Activated naive CD4-positive, alpha-beta T cell treated with anti-CD3 and anti-CD28 coated beads, Interleukin-2, amount 50 U/mL, for 72 hours (primary cell): ENCODE data around the gene PITPNM3. TPM values are rescaled to one million over a fixed set of nuclear protein-coding genes. Genes with fewer than 3 reads are reported as not detected.
"Not testable (repeated sequence)": the region's sequence is repeated elsewhere in the genome, so short reads cannot be mapped to it uniquely, and the experiment has no call there.

Source experiments
- ATAC-seq, 2 donors: fragments of 150-1000 bp; cut with Tn5 transposase; 2 replicates each; pipeline ENCODE4 v1.10.0; 2021; ENCODE audit warnings: mild to moderate bottlenecking in 2 of 2, moderate library complexity in 2 of 2
- DNase-seq, 2 donors: peaks; one replicate each; pipeline ENCODE4 v3.0.0; 2021 to 2022; ENCODE audit warnings: low spot score in 2 of 2
- H3K27ac Mint-ChIP-seq, 2 donors: one replicate each; pipeline ENCODE4 v1.8.0; 2022; ENCODE audit warnings: mild to moderate bottlenecking in 2 of 2, mixed read lengths in 2 of 2
- H3K36me3 Mint-ChIP-seq, 2 donors: one replicate each; pipeline ENCODE4 v1.8.0; 2022; ENCODE audit warnings: mixed read lengths in 2 of 2
- H3K9me3 Mint-ChIP-seq, 2 donors: one replicate each; pipeline ENCODE4 v1.8.0; 2022; ENCODE audit warnings: mixed read lengths in 2 of 2
- total RNA-seq, 2 donors: library from RNA; stranded (reverse); gene quantifications; one replicate each; pipeline ENCODE4 v1.2.3, GENCODE V29; 2022

Gene PITPNM3
- 1 to 10 TPM in 1 of 2 donors, under 1 TPM in 1; 0.87 to 1.2 TPM for total RNA-seq

DNA sequence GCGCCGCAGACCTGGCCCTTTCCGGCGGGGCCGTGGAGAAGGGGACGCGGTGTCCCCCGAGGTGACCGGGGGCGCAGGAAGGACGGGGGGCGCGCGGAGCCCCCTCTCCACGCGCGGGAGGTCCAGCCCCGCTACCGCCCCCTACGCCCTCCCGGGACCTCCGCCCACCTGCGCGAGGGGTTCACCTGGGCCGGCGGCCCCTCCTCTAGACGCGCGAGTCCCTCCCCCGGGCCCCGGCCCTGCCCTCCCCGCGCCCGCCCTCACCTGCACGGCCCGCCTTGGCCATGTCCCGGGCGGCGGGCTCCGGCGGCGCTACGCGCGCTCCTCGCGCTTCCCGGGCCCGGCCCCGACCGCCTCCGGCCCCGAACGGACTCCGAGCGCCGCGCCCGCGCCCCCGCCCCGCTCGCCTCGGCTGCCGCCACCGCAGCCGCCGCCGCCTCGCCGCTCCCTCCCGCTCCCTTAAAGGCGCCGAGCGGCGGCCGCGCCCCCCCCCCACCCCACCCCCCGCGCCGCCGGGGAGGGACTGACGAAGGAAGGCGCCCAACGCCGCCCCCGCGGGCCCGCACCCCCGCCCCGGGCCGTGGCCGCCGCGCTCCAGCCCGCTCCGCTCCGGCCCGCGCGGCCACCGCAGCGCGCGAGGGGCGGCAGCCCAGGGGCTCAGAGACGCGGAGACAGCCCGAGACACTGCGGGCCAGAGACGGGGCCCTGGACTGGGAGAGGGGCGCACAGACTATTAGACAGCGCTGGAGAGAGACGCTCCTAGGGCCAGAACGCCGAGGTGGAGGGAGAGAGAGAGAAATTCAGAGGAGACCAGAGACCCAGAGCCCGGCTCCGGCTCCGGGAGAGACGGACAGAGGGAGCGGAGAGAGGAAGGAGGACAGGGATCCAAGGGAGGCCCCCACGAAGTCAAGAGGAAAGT, at the start of gene PITPNM3:
TSS of gene PITPNM3 (minus strand) at position 435 of the 919 bp plus-strand sequence. CDS start at position 286, 149 bp downstream.
- DNase-seq: no peak
- Mint-ChIP-seq H3K36me3 (no peaks in the 10 kb centered on the region), H3K9me3 (no peaks in the 10 kb centered on the region), H3K27ac (no peak within 1 kb of the TSS)
- ATAC-seq: peak in 1 of 2 donors; percentile 36

DNA sequence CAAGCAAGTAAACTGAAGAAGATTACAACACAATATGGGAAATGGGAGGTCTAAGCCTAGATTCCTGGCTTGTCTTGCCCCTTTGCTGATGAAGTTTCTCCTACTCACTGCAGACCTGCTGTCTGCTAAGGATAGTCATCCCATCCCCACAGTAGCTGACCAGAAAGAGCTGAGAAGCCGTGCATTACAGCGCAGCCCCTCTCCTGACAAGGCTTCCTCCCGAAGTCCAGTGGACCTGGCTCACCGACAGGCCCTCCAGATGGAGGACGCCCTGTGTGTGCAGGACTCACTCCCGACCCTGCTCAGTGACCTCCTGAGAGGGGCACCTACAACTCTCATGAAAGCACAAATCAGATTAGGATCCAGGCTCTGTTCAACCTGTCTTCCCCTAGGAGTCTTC, 48.8 kb upstream of the PITPNM3 start:
- peaks cover 5 to 13% of the 10 kb centered on the region in 2 donors for H3K36me3 Mint-ChIP-seq
- DNase-seq (no peak), ATAC-seq (no peak)
- H3K9me3 Mint-ChIP-seq: no peaks in the 10 kb centered on the region
- no peak overlapping the region for H3K27ac Mint-ChIP-seq

DNA sequence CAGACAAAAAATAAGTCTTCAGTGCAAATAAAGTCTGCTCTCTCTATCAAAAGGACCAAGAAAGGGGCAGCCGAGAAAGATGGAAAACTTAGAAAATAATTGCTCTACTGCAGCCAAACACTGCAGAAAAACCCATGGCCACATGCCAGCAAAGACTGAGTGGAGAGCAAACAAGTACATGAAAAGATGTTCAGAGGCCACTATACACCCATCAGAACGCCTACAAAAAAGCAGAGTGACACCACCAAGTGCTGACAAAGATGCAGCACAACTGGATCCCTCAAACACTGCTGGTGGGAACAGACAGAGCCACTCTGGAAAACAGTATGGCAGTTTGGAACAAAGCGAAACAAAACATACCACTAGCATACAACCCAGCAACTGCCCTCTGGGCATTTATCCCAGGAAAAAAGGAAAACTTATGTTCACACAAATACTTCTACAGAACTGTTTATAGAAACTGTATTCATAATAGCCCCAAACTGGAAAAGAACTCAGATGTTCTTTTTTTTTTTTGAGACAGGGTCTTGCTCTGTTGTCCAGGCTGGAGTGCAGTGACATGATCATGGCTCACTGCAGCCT, 47.5 kb upstream of the PITPNM3 start:
- DNase-seq: no peak
- Mint-ChIP-seq H3K9me3 (no peaks in the 10 kb centered on the region), H3K27ac (no peak overlapping the region), H3K36me3 (peaks cover 0 to 8% of the 10 kb centered on the region in 2 donors)
- no peak for ATAC-seq

DNA sequence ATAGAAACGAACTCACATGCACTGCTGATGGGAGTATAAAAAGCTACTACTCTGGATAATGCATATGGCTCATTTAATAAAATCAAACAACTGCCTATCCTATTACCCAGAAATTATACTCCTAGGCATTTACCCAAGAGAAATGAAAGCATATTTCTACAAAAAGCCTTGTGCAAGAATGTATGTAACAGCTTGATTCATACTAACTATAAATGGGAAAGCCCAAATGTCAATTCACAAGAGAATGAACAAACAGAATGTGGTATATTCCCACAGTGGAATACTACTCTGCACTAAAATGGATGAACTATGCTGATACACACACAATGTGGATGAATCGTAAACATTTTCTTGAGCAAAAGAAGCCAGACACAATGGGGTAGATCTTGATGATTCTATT, 45.8 kb upstream of the PITPNM3 start:
- no peak for ATAC-seq
- Mint-ChIP-seq H3K27ac (no peak overlapping the region), H3K9me3 (no peaks in the 10 kb centered on the region), H3K36me3 (peaks cover 0 to 8% of the 10 kb centered on the region in 2 donors)
- DNase-seq: no peak

DNA sequence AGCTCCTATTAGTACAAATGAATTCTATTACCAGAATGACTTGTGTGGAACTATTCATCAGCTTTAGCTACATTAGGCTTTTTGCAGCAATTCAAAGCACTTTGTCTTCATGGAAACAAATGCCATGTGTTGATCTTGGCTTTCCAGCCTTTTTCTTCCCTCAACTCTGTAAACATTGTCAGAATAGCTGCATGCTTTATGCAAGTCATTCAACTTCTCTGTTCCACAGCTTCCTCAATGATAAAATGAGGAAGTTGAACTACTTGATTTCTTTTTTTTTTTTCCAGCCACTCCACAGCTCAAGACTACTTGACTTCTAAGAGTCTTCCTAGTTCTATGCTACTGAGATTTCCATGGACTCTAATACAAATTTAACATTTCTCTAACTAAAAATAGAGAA, 43.0 kb upstream of the PITPNM3 start:
- DNase-seq: no peak
- peaks cover 3 to 6% of the 10 kb centered on the region in 2 donors for H3K36me3 Mint-ChIP-seq
- H3K27ac Mint-ChIP-seq: no peak overlapping the region

DNA sequence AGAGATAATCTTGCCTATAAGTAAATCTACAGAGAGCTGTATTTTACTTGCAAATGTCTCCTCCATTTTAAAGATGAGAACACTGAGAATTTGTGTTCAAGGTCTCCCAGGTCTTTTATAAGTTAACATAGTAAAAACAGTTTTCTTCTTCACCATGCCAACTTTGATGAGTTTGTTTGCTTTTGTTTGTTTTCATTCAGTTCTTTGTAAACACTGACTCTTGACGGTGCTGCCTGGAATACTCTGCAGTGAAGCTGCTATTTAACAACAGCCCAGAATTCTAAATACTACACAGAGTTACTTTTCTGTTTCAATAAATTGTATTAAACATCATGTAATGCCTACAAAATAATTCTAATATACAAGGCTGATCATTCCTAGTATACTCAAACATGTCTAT, 41.4 kb upstream of the PITPNM3 start:
- Mint-ChIP-seq H3K36me3 (peaks cover 6 to 14% of the 10 kb centered on the region in 2 donors), H3K9me3 (no peaks in the 10 kb centered on the region), H3K27ac (no peak overlapping the region)
- ATAC-seq (no peak), DNase-seq (no peak)

More for the DNA sequence above, 43.0 kb upstream of the PITPNM3 start:
- no peak for ATAC-seq
- H3K9me3 Mint-ChIP-seq: no peaks in the 10 kb centered on the region

DNA sequence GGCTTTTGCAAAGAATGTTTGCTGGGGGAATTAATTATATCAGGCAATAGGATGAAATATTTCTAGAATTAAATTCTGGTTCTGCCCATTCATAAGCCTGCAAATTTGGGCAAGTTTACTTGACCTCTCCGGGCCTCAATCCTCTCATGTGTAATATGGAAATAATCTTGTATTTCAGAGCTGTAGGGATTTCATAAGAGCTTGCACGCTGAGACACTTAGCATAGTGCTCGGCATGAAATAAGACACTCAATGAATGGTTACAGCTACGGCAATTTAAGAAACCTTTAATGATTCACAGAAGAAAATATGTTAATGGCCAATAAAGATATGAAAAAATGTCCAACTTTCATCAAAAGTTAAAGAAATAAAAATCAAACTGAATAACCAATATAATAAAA, 40.6 kb upstream of the PITPNM3 start:
- no peak for ATAC-seq
- peaks cover 7 to 17% of the 10 kb centered on the region in 2 donors for H3K36me3 Mint-ChIP-seq
- H3K27ac Mint-ChIP-seq: no peak overlapping the region

DNA sequence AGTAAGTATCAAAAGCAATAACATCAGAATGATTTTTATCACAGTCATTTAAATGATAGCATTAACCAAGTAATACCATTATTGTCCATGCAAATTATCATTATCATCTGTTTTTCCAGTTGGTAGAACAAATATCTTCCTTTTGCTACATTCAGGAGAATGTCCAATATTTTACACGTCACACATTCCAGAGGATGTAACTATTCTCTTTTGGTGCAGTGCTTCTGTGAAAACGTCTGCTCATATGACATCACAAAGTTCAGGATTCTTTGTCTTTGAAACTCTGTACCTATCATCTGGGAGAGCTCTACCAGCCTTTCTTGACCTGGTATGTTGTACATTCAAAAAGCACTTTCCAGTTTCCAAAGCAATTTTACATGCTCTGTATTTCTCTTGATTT, 40.2 kb upstream of the PITPNM3 start:
- Mint-ChIP-seq H3K27ac (no peak overlapping the region), H3K36me3 (peaks cover 12 to 17% of the 10 kb centered on the region in 2 donors), H3K9me3 (no peaks in the 10 kb centered on the region)
- ATAC-seq (no peak), DNase-seq (no peak)

More for the DNA sequence above, 40.6 kb upstream of the PITPNM3 start:
- H3K9me3 Mint-ChIP-seq: no peaks in the 10 kb centered on the region
- DNase-seq: no peak

DNA sequence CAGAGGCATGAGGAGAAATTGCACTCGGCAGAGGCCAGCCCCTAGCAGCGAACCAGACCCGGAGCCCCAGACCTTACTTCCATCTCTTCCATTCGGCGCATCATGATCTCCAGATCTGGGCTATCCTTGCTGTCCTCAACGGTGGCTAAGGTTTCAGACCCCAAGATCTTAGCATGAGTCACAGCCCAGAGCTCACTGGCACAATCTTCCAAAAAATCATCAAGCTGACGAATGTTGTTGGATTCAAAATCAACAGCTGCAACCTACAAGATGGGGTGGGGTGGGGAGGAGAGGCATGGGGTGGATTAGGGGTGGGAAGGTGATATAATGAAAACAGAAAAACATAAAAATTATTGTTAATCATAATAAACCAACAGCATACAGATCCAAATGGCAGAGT, 39.7 kb upstream of the PITPNM3 start:
- Mint-ChIP-seq H3K9me3 (no peaks in the 10 kb centered on the region), H3K27ac (no peak overlapping the region), H3K36me3 (peaks cover 12 to 17% of the 10 kb centered on the region in 2 donors)
- DNase-seq (no peak), ATAC-seq (no peak)

DNA sequence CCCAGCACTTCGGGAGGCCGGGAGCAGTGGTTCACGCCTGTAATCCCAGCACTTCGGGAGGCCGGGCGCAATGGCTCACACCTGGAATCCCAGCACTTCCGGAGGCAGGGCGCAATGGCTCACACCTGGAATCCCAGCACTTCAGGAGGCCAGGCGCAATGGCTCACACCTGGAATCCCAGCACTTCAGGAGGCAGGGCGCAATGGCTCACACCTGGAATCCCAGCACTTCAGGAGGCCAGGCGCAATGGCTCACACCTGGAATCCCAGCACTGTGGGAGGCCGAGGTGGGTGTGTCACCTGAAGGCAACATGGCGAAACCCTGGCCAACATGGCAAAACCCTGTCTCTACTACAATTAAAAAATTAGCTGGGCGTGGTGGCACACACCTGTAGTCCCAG, 37.0 kb upstream of the PITPNM3 start:
- not testable (repeated sequence) for H3K27ac Mint-ChIP-seq, DNase-seq, ATAC-seq, H3K9me3 Mint-ChIP-seq
- H3K36me3 Mint-ChIP-seq: peaks cover 17 to 23% of the 10 kb centered on the region in 2 donors

DNA sequence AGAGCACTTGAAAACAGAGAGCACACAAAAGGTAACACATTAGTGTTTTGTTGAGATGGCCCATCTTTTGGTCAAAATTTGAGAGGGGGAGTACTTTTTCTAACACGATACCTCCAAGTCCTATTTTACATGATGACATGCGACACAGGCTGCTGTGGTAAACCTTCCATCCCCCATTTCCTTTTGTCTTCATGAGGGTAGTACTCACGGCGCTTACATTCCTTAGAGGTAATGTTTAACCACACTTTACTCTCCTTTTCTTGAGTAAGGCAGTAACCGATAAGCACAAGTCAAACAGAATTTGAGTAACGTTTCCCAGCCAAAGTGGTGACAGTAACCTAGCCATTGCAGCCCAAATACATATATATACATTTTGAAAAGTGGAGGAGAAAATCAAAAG, 35.8 kb upstream of the PITPNM3 start:
- H3K27ac Mint-ChIP-seq: no peak overlapping the region
- ATAC-seq: no peak
- DNase-seq: no peak
- peaks cover 17 to 27% of the 10 kb centered on the region in 2 donors for H3K36me3 Mint-ChIP-seq
- H3K9me3 Mint-ChIP-seq: no peaks in the 10 kb centered on the region

DNA sequence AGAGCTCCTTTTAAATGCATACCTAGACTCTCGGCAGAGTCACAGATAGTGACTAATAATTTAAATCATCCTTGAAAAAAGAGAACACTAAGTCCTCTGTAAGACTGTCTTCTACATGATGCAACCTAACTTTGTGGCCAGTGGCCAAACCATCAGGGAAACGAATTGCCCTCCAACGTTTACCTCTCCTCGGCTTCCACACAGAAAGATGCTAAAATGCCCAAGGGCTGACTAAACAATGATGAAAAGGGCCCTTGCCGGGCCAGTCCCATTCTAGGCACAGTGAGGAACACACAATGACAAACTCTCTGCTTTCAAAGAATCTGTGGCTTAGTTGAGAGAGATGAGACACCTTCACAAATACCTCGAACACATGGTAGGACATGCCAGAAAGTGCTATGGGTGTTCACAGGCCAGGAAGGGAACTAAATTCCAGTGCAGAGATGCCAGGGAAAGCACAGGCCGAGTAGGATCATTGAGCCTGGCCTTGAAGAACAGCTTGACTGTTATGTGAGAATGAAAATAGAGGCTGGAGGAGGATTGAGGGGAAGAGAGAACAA, 35.3 kb upstream of the PITPNM3 start:
- Mint-ChIP-seq H3K9me3 (no peaks in the 10 kb centered on the region), H3K36me3 (peaks cover 17 to 27% of the 10 kb centered on the region in 2 donors), H3K27ac (no peak overlapping the region)
- DNase-seq (no peak), ATAC-seq (no peak)

DNA sequence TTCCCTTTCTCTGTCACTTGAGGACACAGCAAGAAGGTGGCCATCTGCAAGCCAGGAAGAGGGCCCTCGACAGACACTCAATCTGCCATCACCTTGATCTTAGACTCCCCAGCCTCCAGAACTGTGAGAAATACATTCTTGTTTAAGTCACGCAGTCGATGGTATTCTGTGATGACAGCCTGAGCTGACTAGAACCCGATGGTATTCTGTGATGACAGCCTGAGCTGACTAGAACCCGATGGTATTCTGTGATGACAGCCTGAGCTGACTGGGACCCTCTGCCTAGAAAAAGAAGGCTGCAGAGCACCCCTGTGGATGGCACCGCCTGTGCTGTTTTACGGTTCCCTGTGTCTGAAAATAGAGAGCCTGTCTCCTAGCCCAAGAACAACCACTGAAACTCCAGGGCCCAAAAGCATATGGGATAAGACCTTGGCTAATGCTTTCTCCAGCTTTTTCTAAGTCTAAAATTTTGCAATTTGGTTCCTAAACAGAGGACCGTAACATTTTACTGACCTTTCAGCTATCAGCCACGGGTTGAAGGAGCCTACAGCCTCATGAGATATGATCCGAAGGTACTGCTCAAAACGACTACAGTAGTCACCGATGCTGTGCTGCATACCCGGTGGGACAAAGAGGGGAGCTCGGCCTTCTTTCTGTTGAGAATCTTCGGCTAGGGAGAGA, 33.1 kb upstream of the PITPNM3 start:
- ATAC-seq (no peak), DNase-seq (no peak)
- Mint-ChIP-seq H3K9me3 (peaks cover 0 to 4% of the 10 kb centered on the region in 2 donors), H3K27ac (no peak overlapping the region), H3K36me3 (peaks cover 37 to 41% of the 10 kb centered on the region in 2 donors)

DNA sequence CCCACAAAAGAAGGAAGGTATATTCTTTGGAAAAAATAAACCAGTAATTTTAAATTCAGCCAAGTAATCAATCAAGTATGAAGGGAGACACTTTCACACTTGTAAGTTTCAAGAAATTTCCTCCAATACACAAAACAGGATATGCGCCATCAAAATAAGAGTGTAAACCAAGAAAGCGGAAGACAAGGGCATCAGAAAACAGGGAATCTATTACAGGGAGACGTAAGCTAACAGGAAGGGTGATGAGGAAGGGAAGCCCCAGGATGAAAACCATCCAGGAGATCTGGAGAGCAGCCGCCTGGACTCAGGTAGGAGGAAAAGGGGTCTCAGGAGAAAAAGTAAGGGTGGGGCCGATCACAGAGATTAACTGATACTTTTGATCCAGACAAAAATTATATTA, 31.8 kb upstream of the PITPNM3 start:
- no peak for ATAC-seq
- Mint-ChIP-seq H3K36me3 (peaks cover 40 to 53% of the 10 kb centered on the region in 2 donors), H3K9me3 (peaks cover 0 to 4% of the 10 kb centered on the region in 2 donors), H3K27ac (no peak overlapping the region)
- no peak for DNase-seq

DNA sequence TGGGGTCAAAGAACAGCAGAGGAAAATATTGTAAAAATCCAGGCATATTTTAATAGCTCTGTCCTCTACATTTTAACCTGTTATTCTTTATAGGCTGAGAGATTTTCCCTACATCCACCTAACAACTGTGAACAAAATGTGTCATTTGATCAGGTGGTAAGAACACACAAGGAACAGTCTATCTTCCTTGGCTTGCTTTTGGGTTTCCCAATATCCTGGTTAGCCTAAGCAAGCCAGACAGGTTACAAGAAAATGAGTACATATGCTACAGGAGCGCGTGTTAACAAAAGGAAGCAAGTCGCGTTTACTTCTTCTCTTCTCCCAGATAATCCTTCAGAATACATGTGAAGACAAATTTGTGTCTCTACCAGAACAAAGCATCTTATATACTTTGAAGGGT, 31.0 kb upstream of the PITPNM3 start:
- ATAC-seq (no peak), DNase-seq (no peak)
- H3K9me3 Mint-ChIP-seq: peaks cover 0 to 4% of the 10 kb centered on the region in 2 donors
- no peak overlapping the region for H3K27ac Mint-ChIP-seq
- H3K36me3 Mint-ChIP-seq: peaks cover 35 to 54% of the 10 kb centered on the region in 2 donors

DNA sequence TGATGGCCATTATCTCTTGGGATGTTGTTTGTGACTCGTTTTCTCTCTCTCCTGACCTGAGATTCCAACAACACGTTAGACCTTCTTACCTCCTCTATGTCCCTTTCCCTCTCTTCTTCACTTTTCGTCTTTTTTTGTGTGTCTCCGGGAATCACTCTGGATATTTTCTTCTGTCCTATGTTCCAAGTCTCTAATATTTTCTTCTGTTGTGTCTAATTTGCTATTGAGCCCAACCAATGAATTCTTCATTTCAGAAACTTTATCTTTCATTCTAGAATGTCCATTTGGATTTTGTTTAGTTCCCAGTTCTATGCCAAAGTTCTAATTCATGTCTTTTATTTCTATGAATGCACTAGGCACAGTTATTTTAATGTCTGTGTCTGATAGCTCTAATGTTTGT, 27.1 kb upstream of the PITPNM3 start:
- peaks cover 0 to 4% of the 10 kb centered on the region in 2 donors for H3K9me3 Mint-ChIP-seq
- peaks cover 35 to 37% of the 10 kb centered on the region in 2 donors for H3K36me3 Mint-ChIP-seq
- no peak overlapping the region for H3K27ac Mint-ChIP-seq
- ATAC-seq: no peak
- DNase-seq: no peak

DNA sequence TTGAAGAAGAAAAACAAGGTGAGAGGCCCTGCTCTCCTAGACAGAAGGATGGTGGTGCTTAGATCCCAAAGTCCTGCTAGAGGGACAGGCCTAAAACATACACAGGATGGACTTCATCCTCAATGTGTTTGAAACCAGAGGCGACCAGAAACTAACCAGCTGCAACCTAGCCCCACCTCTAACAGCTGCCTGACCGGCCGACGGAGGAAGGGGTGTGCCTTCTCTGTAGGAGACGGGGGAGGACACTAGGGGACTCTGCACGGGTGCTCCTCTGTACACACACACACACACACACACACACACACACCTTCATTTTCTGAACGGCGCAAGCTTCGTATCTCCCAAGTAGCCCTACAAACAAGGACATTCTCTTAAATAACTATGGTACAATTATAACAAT, 24.3 kb upstream of the PITPNM3 start:
- H3K36me3 Mint-ChIP-seq: peaks cover 24 to 35% of the 10 kb centered on the region in 2 donors
- peak overlapping the region in 1 of 2 donors; percentile 31 for H3K27ac Mint-ChIP-seq
- no peaks in the 10 kb centered on the region for H3K9me3 Mint-ChIP-seq
- ATAC-seq (no peak), DNase-seq (no peak)
